CD14-positive monocyte (primary cell): ENCODE data around the gene HYKK. TPM values are rescaled to one million over a fixed set of nuclear protein-coding genes. Genes with fewer than 3 reads are reported as not detected.
A peak's percentile ranks its signal among the peaks of the same experiment; 100 is the strongest.

Source experiments
- DNase-seq, 3 donors: peaks; one replicate each; pipeline ENCODE4 v3.0.0-alpha.2; 2011 to 2022
- H2AFZ ChIP-seq: 2 replicates; pipeline ENCODE4 v1.6.0; 2012; ENCODE audit warnings: mild to moderate bottlenecking, low read depth, low read length, inconsistent platforms; ENCODE audit not compliant: insufficient read depth, poor library complexity, severe bottlenecking
- H3K27ac ChIP-seq, 2 donors: 1 replicate in 1 of 2; 2 replicates in 1 of 2; pipeline ENCODE4 v1.5.1; 2012 to 2013; ENCODE audit warnings: low read length in 2 of 2, control low read depth in 1 of 2, inconsistent platforms in 1 of 2, low read depth in 1 of 2, mild to moderate bottlenecking in 1 of 2
- H3K27me3 ChIP-seq, 2 donors: one replicate each; pipeline versions ENCODE4 v1.6.0 to v1.6.1; 2011 to 2013; ENCODE audit warnings: low read length in 2 of 2; ENCODE audit not compliant: control insufficient read depth in 2 of 2, insufficient read depth in 2 of 2
- H3K36me3 ChIP-seq, 2 donors: replicated peaks in 1 of 2; 1 replicate in 1 of 2; 2 replicates in 1 of 2; pipeline versions ENCODE4 v1.5.1 to v1.6.1; 2012 to 2013; ENCODE audit warnings: low read length in 2 of 2, control low read depth in 1 of 2, inconsistent platforms in 1 of 2, mild to moderate bottlenecking in 1 of 2; ENCODE audit not compliant: insufficient read depth in 2 of 2, control insufficient read depth in 1 of 2
- H3K4me1 ChIP-seq, 2 donors: 1 replicate in 1 of 2; 2 replicates in 1 of 2; pipeline versions ENCODE4 v1.5.1 to v1.6.1; 2012 to 2013; ENCODE audit warnings: low read length in 2 of 2, control low read depth in 1 of 2, inconsistent platforms in 1 of 2, mild to moderate bottlenecking in 1 of 2, moderate library complexity in 1 of 2; ENCODE audit not compliant: insufficient read depth in 2 of 2, control insufficient read depth in 1 of 2
- H3K4me2 ChIP-seq: replicated peaks from 2 replicates; pipeline ENCODE3; 2012; ENCODE audit warnings: low read length, moderate library complexity, mild to moderate bottlenecking; ENCODE audit not compliant: poor library complexity, severe bottlenecking; ENCODE audit errors: extremely low read depth
- H3K4me3 ChIP-seq, 3 experiments: fragments of 200-600 bp in 1 of 3; sonication (generic) in 1 of 3; replicated peaks in 1 of 3; 1 replicate in 2 of 3; 2 replicates in 1 of 3; pipeline ENCODE4 v1.5.1; 2011 to 2013; ENCODE audit warnings: low read length in 3 of 3, mild to moderate bottlenecking in 3 of 3, control low read depth in 2 of 3, low read depth in 2 of 3, inconsistent platforms in 1 of 3, moderate library complexity in 1 of 3
- H3K79me2 ChIP-seq: 2 replicates; pipeline ENCODE4 v1.6.0; 2012; ENCODE audit warnings: mild to moderate bottlenecking, control low read depth, inconsistent platforms, low read length, moderate library complexity; ENCODE audit not compliant: insufficient read depth
- H3K9ac ChIP-seq: 2 replicates; pipeline ENCODE4 v1.6.0; 2017; ENCODE audit warnings: low read length, mild to moderate bottlenecking; ENCODE audit not compliant: insufficient read depth, poor library complexity, severe bottlenecking
- H3K9me3 ChIP-seq, 2 donors: replicated peaks in 1 of 2; 1 replicate in 1 of 2; 2 replicates in 1 of 2; pipeline versions ENCODE4 v1.5.1 to v1.6.1; 2012 to 2013; ENCODE audit warnings: low read length in 2 of 2, control low read depth in 1 of 2; ENCODE audit not compliant: control insufficient read depth in 1 of 2, insufficient read depth in 1 of 2
- H4K20me1 ChIP-seq: 2 replicates; pipeline ENCODE4 v1.6.0; 2012; ENCODE audit warnings: mild to moderate bottlenecking, low read length, control low read depth, moderate library complexity; ENCODE audit not compliant: insufficient read depth
- H3K27ac Mint-ChIP-seq, 7 donors: one replicate each; pipeline ENCODE4 v1.8.0; 2020; ENCODE audit warnings: mild to moderate bottlenecking in 7 of 7, mixed read lengths in 7 of 7, moderate library complexity in 6 of 7, inconsistent platforms in 2 of 7
- H3K27me3 Mint-ChIP-seq, 3 donors: one replicate each; pipeline ENCODE4 v1.8.0; 2021 to 2022; ENCODE audit warnings: low read depth in 3 of 3, mild to moderate bottlenecking in 3 of 3, mixed read lengths in 3 of 3, moderate library complexity in 3 of 3, inconsistent platforms in 1 of 3
- H3K36me3 Mint-ChIP-seq, 2 donors: one replicate each; pipeline ENCODE4 v1.8.0; 2020; ENCODE audit warnings: mixed read lengths in 2 of 2, inconsistent platforms in 1 of 2, mild to moderate bottlenecking in 1 of 2
- H3K4me1 Mint-ChIP-seq: one replicate; pipeline ENCODE4 v1.8.0; 2020; ENCODE audit warnings: mild to moderate bottlenecking, mixed read lengths
- H3K4me3 Mint-ChIP-seq, 2 donors: one replicate each; pipeline ENCODE4 v1.8.0; 2020; ENCODE audit warnings: mild to moderate bottlenecking in 2 of 2, mixed read lengths in 2 of 2, moderate library complexity in 1 of 2
- H3K9me3 Mint-ChIP-seq, 7 donors: one replicate each; pipeline ENCODE4 v1.8.0; 2020 to 2022; ENCODE audit warnings: mixed read lengths in 7 of 7, mild to moderate bottlenecking in 6 of 7, moderate library complexity in 6 of 7, inconsistent platforms in 2 of 7
- CTCF ChIP-seq: fragments of 200-600 bp; IDR thresholded peaks from one replicate; pipeline ENCODE4 v1.8.0; 2022; ENCODE audit warnings: antibody characterized with exemption, mild to moderate bottlenecking
- WGBS: methylation state at CpG from one replicate; pipeline ENCODE4 v1.1.5; 2013; ENCODE audit warnings: missing lambda C conversion rate; ENCODE audit not compliant: insufficient coverage; 5-methylcytosine and 5-hydroxymethylcytosine counted together
- intact Hi-C, 2 donors: fragments of 100-400 bp; cut with micrococcal nuclease; formaldehyde crosslinking; loops; one replicate each; pipeline versions ENCODE4 v1.15.0 to v1.15.1; 2023
- polyA plus RNA-seq, 3 donors: library from polyadenylated mRNA; depleted of rRNA in 1 of 3; unstranded in 2 of 3; stranded (reverse) in 1 of 3; fragments of 300-500 nt in 2 of 3; fragments of >200 nt in 1 of 3; fragmentation: Illumina TruSeq in 2 of 3; gene quantifications; 1 replicate in 2 of 3; 2 replicates in 1 of 3; pipeline ENCODE4 v1.2.3, GENCODE V29; 2012 to 2021

The HYKK gene
- polyA plus RNA-seq, 3 donors = 0.04 TPM; not detected in 2

DNA sequence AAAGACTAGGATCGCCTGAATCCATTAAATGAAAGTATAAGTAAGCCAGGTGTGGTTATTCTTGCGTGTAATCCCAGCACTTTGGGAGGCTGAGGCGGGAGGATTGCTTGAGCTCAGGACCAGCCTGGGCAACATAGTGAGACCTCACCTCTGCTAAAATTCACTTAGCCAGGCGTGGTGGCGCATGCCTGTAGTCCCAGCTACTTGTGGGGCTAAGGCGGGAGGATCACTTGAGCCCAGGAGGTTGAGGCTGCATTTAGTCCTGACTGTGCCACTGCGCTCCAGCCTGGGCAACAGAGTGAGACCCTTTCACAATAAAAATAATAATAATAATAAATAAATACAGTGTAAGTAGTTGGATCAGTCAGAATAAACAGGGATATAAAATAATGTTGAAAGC is 25.5 kb upstream of the HYKK start:
- no peak for TF ChIP-seq CTCF
- Mint-ChIP-seq H3K4me1 (no peaks in the 10 kb centered on the region), H3K9me3 (no peaks in the 10 kb centered on the region), H3K4me3 (no peak overlapping the region), H3K27me3 (peaks cover 0 to 2% (median 0%) of the 10 kb centered on the region in 3 donors), H3K27ac (no peak overlapping the region), H3K36me3 (peaks cover 63 to 89% of the 10 kb centered on the region in 2 donors)
- Histone ChIP-seq H4K20me1 (no peaks in the 10 kb centered on the region), H3K4me2 (no peak overlapping the region), H3K79me2 (no peaks in the 10 kb centered on the region), H3K27me3 (no peaks in the 10 kb centered on the region), H3K36me3 (peaks cover 73 to 83% of the 10 kb centered on the region in 2 donors), H3K9me3 (no peaks in the 10 kb centered on the region), H3K27ac (no peak overlapping the region), H3K4me3 (no peak overlapping the region), H3K4me1 (no peaks in the 10 kb centered on the region), H2AFZ (no peak overlapping the region), H3K9ac (no peak overlapping the region)
- WGBS = 86% methylated on average over 2 of the region's 7 CpGs
- intact Hi-C loops = loop anchor here in 1 of 2 donors (2.0 kb wide), 1 partner anchor 173 kb away; no protein-coding TSS in a partner anchor
- DNase-seq = no peak

GRCh38 chr15:78492872-78493271 is 14.5 kb upstream of the HYKK start:
- Histone ChIP-seq H3K79me2 (no peaks in the 10 kb centered on the region), H4K20me1 (no peaks in the 10 kb centered on the region), H3K9ac (no peak overlapping the region), H3K4me1 (no peaks in the 10 kb centered on the region), H3K9me3 (no peaks in the 10 kb centered on the region), H3K27ac (no peak overlapping the region), H3K4me2 (no peak overlapping the region), H3K36me3 (peaks cover 91 to 99% of the 10 kb centered on the region in 2 donors), H3K27me3 (no peaks in the 10 kb centered on the region), H3K4me3 (no peak overlapping the region), H2AFZ (no peak overlapping the region)
- Mint-ChIP-seq H3K4me3 (no peak overlapping the region), H3K9me3 (no peaks in the 10 kb centered on the region), H3K27me3 (peaks cover 0 to 1% (median 0%) of the 10 kb centered on the region in 3 donors), H3K4me1 (no peaks in the 10 kb centered on the region), H3K36me3 (peaks cover 79 to 96% of the 10 kb centered on the region in 2 donors), H3K27ac (peak overlapping the region in 1 of 7 donors; percentile 78)
- DNase-seq = no peak
- no CpG with 5 or more reads among the region's 1 CpG for WGBS
- intact Hi-C loops = no loop called here
- no peak for TF ChIP-seq CTCF
